Peyer's patch (tissue), 4 donors: ENCODE measurements around the gene ADNP2.

ENCODE experiments used
- POLR2A ChIP-seq, 2 donors: fragments of 450-650 bp; IDR thresholded peaks; one replicate each; pipeline ENCODE4 v1.5.1; 2017; ENCODE audit warnings: antibody characterized with exemption in 2 of 2, mild to moderate bottlenecking in 2 of 2, moderate library complexity in 2 of 2
- TF ChIP-seq, protein P1 (sequence below), 6 experiments: fragments of 450-650 bp in 4 of 6; fragments of 200-600 bp in 2 of 6; sonication (generic) in 1 of 6; IDR thresholded peaks; one replicate each; pipeline ENCODE4 v1.5.1; 2017 to 2019; ENCODE audit warnings: antibody characterized with exemption in 6 of 6, mild to moderate bottlenecking in 3 of 6, moderate library complexity in 1 of 6

DNA sequence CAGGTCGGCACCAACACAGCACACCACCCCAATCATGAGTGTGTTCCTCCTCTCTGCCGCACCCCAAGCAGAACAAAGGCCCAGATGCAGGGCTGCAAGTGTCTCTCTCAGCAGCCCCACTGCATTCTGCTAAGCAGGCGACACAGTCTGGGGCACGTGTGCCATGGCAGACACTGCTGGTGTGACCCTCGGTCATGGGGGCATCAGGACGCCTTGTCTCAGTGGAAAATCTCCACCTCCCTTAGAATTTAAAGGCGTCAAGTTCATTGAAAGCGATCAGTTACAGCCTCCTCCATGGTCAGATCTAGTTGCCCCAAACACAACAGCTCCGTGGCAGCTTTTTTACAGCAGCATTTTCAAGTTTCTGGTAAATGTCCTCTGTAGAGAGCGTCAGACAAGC, 57.2 kb downstream of the ADNP2 start:
- TF ChIP-seq, protein P1, sequence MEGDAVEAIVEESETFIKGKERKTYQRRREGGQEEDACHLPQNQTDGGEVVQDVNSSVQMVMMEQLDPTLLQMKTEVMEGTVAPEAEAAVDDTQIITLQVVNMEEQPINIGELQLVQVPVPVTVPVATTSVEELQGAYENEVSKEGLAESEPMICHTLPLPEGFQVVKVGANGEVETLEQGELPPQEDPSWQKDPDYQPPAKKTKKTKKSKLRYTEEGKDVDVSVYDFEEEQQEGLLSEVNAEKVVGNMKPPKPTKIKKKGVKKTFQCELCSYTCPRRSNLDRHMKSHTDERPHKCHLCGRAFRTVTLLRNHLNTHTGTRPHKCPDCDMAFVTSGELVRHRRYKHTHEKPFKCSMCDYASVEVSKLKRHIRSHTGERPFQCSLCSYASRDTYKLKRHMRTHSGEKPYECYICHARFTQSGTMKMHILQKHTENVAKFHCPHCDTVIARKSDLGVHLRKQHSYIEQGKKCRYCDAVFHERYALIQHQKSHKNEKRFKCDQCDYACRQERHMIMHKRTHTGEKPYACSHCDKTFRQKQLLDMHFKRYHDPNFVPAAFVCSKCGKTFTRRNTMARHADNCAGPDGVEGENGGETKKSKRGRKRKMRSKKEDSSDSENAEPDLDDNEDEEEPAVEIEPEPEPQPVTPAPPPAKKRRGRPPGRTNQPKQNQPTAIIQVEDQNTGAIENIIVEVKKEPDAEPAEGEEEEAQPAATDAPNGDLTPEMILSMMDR (IDR thresholded peaks at IDR 0.05) = no peak
- no peak for TF ChIP-seq POLR2A (IDR thresholded peaks at IDR 0.05)
